ENCODE data around the gene UCHL3. TPM values are rescaled to one million over a fixed set of nuclear protein-coding genes. Genes with fewer than 3 reads are reported as not detected.

UCHL3 gene
- total RNA-seq, 4 donors from 2014 or later = 30.6 to 65.1 (median 46.7) TPM

DNA sequence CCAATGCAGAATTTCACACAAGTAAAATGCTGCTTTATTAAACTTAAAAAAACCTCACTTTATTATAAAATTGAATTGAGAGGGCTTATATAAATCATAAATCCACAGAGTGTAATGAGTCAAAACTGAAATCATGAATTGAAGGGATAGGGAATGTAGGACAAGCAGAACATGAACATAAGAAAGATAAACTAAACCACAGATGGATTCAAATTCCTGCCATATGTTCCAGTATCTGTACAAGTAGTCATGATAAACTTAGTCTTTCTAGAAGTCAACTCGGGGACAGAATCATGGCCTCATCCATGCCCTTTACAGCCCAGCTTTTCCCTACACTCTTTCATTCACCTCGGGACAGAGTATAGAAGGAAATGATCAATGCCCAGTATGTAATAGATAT is 103.1 kb downstream of the UCHL3 start:
- no peak overlapping the region for H3K4me3 ChIP-seq (ENCODE audit: low read depth, poor library complexity, severe bottlenecking)
- DNase-seq (ENCODE audit: low spot score in 2 of 2) = no peak
- 93 to 96% methylated on average over 2 of the region's 2 CpGs for WGBS, 2 donors
- TF ChIP-seq POLR2A (IDR thresholded peaks at IDR 0.05) = no peak
- TF ChIP-seq, protein P1, sequence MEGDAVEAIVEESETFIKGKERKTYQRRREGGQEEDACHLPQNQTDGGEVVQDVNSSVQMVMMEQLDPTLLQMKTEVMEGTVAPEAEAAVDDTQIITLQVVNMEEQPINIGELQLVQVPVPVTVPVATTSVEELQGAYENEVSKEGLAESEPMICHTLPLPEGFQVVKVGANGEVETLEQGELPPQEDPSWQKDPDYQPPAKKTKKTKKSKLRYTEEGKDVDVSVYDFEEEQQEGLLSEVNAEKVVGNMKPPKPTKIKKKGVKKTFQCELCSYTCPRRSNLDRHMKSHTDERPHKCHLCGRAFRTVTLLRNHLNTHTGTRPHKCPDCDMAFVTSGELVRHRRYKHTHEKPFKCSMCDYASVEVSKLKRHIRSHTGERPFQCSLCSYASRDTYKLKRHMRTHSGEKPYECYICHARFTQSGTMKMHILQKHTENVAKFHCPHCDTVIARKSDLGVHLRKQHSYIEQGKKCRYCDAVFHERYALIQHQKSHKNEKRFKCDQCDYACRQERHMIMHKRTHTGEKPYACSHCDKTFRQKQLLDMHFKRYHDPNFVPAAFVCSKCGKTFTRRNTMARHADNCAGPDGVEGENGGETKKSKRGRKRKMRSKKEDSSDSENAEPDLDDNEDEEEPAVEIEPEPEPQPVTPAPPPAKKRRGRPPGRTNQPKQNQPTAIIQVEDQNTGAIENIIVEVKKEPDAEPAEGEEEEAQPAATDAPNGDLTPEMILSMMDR (IDR thresholded peaks at IDR 0.05) = no peak
- intact Hi-C loops (cut with DNase I; ENCODE audit: low total_unique reads) = no loop called here

Other genes starting within 250 kb of the UCHL3 start
- gene TBC1D4, start 67.6 kb upstream of the UCHL3 start, total RNA-seq = 10 to 100 TPM; 38.5 to 53.0 (median 44.1) TPM
- 100 to 1,000 TPM in 1 of 4 donors, 10 to 100 TPM in 3; 15.4 to 169 (median 36.7) TPM for gene COMMD6, start 11.9 kb upstream of the UCHL3 start, total RNA-seq
- gene LMO7, start 86.5 kb downstream of the UCHL3 start, total RNA-seq = 100 to 1,000 TPM in 1 of 4 donors, 10 to 100 TPM in 3; 60.5 to 108 (median 75.6) TPM

All from lower leg skin (tissue), 4 donors.